Measurements from ENCODE around the gene FAM13C.

DNA sequence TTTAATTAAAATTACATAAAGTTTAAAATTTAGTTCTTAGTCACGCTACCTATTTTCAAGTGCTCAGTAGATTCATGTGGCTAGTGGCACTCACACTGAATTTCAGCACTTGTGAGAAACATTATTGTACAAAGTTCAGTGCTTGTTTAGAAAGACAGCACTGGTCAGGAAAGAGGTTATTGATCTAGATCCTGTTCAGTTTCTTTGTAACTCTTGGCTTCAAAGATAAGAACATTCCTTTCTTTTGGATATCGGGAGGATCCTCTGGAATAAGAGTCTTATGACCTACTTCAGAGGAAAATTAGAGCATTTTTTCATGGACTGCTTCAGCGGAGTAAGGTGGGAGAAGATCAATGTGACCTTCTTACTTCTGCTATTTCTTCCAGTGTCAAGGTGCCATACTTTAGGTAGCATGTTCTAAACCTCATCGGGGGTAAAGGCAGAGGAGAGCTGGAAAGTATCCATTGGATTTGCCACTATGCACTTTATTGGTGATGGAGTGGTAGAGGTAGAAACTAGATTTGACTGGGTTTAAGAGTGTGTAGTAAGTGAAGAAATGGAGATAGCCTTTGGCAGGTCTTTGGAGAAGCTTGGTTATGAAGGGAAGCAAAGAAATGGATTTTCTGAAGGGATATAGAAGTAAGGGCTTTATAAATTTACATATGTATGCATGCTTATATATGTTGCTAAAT, 146.0 kb downstream of the FAM13C start:
- TF ChIP-seq, protein P1, sequence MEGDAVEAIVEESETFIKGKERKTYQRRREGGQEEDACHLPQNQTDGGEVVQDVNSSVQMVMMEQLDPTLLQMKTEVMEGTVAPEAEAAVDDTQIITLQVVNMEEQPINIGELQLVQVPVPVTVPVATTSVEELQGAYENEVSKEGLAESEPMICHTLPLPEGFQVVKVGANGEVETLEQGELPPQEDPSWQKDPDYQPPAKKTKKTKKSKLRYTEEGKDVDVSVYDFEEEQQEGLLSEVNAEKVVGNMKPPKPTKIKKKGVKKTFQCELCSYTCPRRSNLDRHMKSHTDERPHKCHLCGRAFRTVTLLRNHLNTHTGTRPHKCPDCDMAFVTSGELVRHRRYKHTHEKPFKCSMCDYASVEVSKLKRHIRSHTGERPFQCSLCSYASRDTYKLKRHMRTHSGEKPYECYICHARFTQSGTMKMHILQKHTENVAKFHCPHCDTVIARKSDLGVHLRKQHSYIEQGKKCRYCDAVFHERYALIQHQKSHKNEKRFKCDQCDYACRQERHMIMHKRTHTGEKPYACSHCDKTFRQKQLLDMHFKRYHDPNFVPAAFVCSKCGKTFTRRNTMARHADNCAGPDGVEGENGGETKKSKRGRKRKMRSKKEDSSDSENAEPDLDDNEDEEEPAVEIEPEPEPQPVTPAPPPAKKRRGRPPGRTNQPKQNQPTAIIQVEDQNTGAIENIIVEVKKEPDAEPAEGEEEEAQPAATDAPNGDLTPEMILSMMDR (IDR thresholded peaks at IDR 0.05) = no peak
- no peak for TF ChIP-seq POLR2A (IDR thresholded peaks at IDR 0.05)
